Neural cell (in vitro differentiated cells): Measurements from ENCODE around the gene CLASP2. TPM values are rescaled to one million over a fixed set of nuclear protein-coding genes. Genes with fewer than 3 reads are reported as not detected.

Experiments
- H2AFZ ChIP-seq: fragments of 200-600, 300-800 bp; sonication (generic), shearing (Covaris generic); 2 replicates; pipeline ENCODE4 v1.6.0; 2014; ENCODE audit warnings: low read depth, mild to moderate bottlenecking, antibody characterized with exemption, low read length, moderate library complexity
- H3F3A ChIP-seq: fragments of 200-600 bp; shearing (Covaris generic); 2 replicates; pipeline ENCODE4 v1.6.1; 2016; ENCODE audit warnings: mild to moderate bottlenecking, moderate library complexity, mixed read lengths, antibody characterized with exemption, low read length; ENCODE audit not compliant: insufficient read depth, poor library complexity, severe bottlenecking
- H3K27ac ChIP-seq: fragments of 200-600, 300-800 bp; sonication (generic), shearing (Covaris generic); 2 replicates; pipeline ENCODE4 v1.5.1; 2014; ENCODE audit warnings: mild to moderate bottlenecking, low read length, moderate library complexity
- H3K27me3 ChIP-seq: fragments of 300-800, 200-600 bp; sonication (generic), shearing (Covaris generic); 2 replicates; pipeline ENCODE4 v1.6.0; 2014; ENCODE audit warnings: mild to moderate bottlenecking, low read depth, low read length, moderate library complexity; ENCODE audit not compliant: insufficient read depth
- H3K36me3 ChIP-seq: fragments of 300-800, 200-600 bp; sonication (generic), shearing (Covaris generic); 2 replicates; pipeline ENCODE4 v1.5.1; 2014; ENCODE audit warnings: mild to moderate bottlenecking, antibody characterized with exemption, low read length, moderate library complexity; ENCODE audit not compliant: insufficient read depth
- H3K4me2 ChIP-seq: fragments of 300-800, 200-600 bp; sonication (generic), shearing (Covaris generic); 2 replicates; pipeline ENCODE4 v1.6.0; 2014; ENCODE audit warnings: mild to moderate bottlenecking, low read length
- H3K4me3 ChIP-seq: fragments of 300-800, 200-600 bp; sonication (generic), shearing (Covaris generic); 2 replicates; pipeline ENCODE4 v1.5.1; 2014; ENCODE audit warnings: mild to moderate bottlenecking, low read length, moderate library complexity
- H3K79me2 ChIP-seq: fragments of 200-600 bp; shearing (Covaris generic); replicated peaks from 2 replicates; pipeline ENCODE4 v1.6.0; 2014; ENCODE audit warnings: mild to moderate bottlenecking, low read length, moderate library complexity; ENCODE audit not compliant: insufficient read depth
- H3K9ac ChIP-seq: fragments of 300-800, 200-600 bp; sonication (generic), shearing (Covaris generic); 2 replicates; pipeline ENCODE4 v1.6.1; 2016; ENCODE audit warnings: mild to moderate bottlenecking, low read length, mixed read lengths
- H3K9me2 ChIP-seq: fragments of 200-600 bp; shearing (Covaris generic); 2 replicates; pipeline ENCODE4 v1.6.1; 2016; ENCODE audit warnings: mild to moderate bottlenecking, low read length, mixed read lengths; ENCODE audit not compliant: insufficient read depth
- H3K9me3 ChIP-seq: fragments of 200-600, 300-800 bp; sonication (generic), shearing (Covaris generic); 2 replicates; pipeline ENCODE4 v1.6.1; 2016; ENCODE audit warnings: mild to moderate bottlenecking, mixed run types, low read length, moderate library complexity, mixed read lengths
- H4K20me1 ChIP-seq: fragments of 200-600 bp; shearing (Covaris generic); 2 replicates; pipeline ENCODE4 v1.6.1; 2016; ENCODE audit warnings: mild to moderate bottlenecking, mixed run types; ENCODE audit not compliant: insufficient read depth
- EP300 ChIP-seq: fragments of 450-650 bp; conservative IDR thresholded peaks from 2 replicates; pipeline ENCODE4 v1.6.1; 2014; ENCODE audit warnings: antibody characterized with exemption, mild to moderate bottlenecking, moderate library complexity; ENCODE audit not compliant: poor library complexity, severe bottlenecking
- EZH2 ChIP-seq: fragments of 200-600, 300-800 bp; shearing (Covaris generic), sonication (generic); IDR thresholded peaks from 2 replicates; pipeline ENCODE4 v1.6.1; 2014; ENCODE audit warnings: antibody characterized with exemption, low read length, borderline replicate concordance, mild to moderate bottlenecking; ENCODE audit not compliant: insufficient read depth, poor library complexity, severe bottlenecking
- MXI1 ChIP-seq: fragments of 450-650 bp; conservative IDR thresholded peaks from 2 replicates; pipeline ENCODE4 v1.6.1; 2014; ENCODE audit warnings: antibody characterized with exemption, mild to moderate bottlenecking; ENCODE audit not compliant: poor library complexity, severe bottlenecking
- POLR2AphosphoS5 ChIP-seq: IDR thresholded peaks from 2 replicates; pipeline ENCODE4 v1.6.1; 2012
- RAD21 ChIP-seq: fragments of 450-650 bp; conservative IDR thresholded peaks from 2 replicates; pipeline ENCODE4 v1.6.1; 2014; ENCODE audit warnings: antibody characterized with exemption, mild to moderate bottlenecking, moderate library complexity
- SMC3 ChIP-seq: fragments of 450-650 bp; conservative IDR thresholded peaks from 2 replicates; pipeline ENCODE4 v1.6.1; 2014; ENCODE audit warnings: antibody characterized with exemption, mild to moderate bottlenecking, moderate library complexity; ENCODE audit not compliant: poor library complexity
- TAF1 ChIP-seq: IDR thresholded peaks from 2 replicates; pipeline ENCODE4 v1.6.1; 2012; ENCODE audit warnings: low read depth
- polyA plus RNA-seq: library from polyadenylated mRNA; depleted of rRNA; stranded (reverse); fragments of >200 nt; gene quantifications from 2 replicates; pipeline ENCODE4 v1.2.3, GENCODE V29; 2014
- TF ChIP-seq, protein P1 (sequence below): fragments of 450-650 bp; IDR thresholded peaks from 2 replicates; pipeline ENCODE4 v1.5.1; 2014; ENCODE audit warnings: antibody characterized with exemption, mild to moderate bottlenecking, moderate library complexity; ENCODE audit not compliant: poor library complexity, severe bottlenecking
- TF ChIP-seq, protein P2 (sequence below): IDR thresholded peaks from 2 replicates; pipeline ENCODE4 v1.6.1; 2012; ENCODE audit warnings: borderline replicate concordance

CLASP2 gene
- polyA plus RNA-seq, 1 donor from 2014 or later: 938 TPM

DNA sequence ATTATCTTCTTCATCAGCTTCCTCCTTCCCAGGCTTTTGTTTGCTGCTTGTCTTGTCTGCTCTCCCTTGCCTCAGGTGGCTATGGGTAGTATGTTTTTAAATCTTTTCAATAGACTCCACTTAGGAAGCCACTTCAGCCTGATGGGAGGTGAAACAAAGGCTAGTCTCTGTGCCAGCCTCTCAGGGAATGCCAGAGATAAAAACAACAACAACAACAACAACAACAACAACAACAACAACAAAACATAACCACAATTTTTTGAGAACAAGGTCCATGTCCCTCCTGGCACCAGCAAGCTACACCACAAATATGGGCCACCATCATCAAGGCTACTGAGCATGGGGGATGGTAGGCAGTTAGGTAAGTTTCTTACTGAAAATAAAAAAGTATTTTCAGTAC lies 213.0 kb downstream of the CLASP2 start:
- Histone ChIP-seq H2AFZ (no peak overlapping the region), H3F3A (no peaks in the 10 kb centered on the region), H3K27ac (no peak overlapping the region), H3K4me3 (no peak overlapping the region), H3K27me3 (no peaks in the 10 kb centered on the region), H3K9ac (no peak overlapping the region), H3K36me3 (peaks cover 25% of the 10 kb centered on the region), H3K9me2 (no peaks in the 10 kb centered on the region), H4K20me1 (no peaks in the 10 kb centered on the region), H3K79me2 (no peaks in the 10 kb centered on the region), H3K9me3 (no peaks in the 10 kb centered on the region), H3K4me2 (no peak overlapping the region)
- TF ChIP-seq TAF1 (no peak), SMC3 (no peak), EZH2 (no peak), RAD21 (no peak), POLR2AphosphoS5 (no peak), MXI1 (no peak), EP300 (no peak)
- TF ChIP-seq, protein P1, sequence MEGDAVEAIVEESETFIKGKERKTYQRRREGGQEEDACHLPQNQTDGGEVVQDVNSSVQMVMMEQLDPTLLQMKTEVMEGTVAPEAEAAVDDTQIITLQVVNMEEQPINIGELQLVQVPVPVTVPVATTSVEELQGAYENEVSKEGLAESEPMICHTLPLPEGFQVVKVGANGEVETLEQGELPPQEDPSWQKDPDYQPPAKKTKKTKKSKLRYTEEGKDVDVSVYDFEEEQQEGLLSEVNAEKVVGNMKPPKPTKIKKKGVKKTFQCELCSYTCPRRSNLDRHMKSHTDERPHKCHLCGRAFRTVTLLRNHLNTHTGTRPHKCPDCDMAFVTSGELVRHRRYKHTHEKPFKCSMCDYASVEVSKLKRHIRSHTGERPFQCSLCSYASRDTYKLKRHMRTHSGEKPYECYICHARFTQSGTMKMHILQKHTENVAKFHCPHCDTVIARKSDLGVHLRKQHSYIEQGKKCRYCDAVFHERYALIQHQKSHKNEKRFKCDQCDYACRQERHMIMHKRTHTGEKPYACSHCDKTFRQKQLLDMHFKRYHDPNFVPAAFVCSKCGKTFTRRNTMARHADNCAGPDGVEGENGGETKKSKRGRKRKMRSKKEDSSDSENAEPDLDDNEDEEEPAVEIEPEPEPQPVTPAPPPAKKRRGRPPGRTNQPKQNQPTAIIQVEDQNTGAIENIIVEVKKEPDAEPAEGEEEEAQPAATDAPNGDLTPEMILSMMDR: no peak
- TF ChIP-seq, protein P2, sequence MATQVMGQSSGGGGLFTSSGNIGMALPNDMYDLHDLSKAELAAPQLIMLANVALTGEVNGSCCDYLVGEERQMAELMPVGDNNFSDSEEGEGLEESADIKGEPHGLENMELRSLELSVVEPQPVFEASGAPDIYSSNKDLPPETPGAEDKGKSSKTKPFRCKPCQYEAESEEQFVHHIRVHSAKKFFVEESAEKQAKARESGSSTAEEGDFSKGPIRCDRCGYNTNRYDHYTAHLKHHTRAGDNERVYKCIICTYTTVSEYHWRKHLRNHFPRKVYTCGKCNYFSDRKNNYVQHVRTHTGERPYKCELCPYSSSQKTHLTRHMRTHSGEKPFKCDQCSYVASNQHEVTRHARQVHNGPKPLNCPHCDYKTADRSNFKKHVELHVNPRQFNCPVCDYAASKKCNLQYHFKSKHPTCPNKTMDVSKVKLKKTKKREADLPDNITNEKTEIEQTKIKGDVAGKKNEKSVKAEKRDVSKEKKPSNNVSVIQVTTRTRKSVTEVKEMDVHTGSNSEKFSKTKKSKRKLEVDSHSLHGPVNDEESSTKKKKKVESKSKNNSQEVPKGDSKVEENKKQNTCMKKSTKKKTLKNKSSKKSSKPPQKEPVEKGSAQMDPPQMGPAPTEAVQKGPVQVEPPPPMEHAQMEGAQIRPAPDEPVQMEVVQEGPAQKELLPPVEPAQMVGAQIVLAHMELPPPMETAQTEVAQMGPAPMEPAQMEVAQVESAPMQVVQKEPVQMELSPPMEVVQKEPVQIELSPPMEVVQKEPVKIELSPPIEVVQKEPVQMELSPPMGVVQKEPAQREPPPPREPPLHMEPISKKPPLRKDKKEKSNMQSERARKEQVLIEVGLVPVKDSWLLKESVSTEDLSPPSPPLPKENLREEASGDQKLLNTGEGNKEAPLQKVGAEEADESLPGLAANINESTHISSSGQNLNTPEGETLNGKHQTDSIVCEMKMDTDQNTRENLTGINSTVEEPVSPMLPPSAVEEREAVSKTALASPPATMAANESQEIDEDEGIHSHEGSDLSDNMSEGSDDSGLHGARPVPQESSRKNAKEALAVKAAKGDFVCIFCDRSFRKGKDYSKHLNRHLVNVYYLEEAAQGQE: no peak

GRCh38 chr3:33496449-33496848 lies 221.6 kb downstream of the CLASP2 start:
- no peak overlapping the region for H3K27ac ChIP-seq
- H3K79me2 ChIP-seq: no peaks in the 10 kb centered on the region
- H3K9me2 ChIP-seq: no peaks in the 10 kb centered on the region
- H3K9ac ChIP-seq: no peak overlapping the region
- TF ChIP-seq MXI1 (no peak), EP300 (no peak), SMC3 (no peak), RAD21 (no peak), EZH2 (no peak), POLR2AphosphoS5 (no peak)
- TF ChIP-seq, protein P2: no peak
- no peaks in the 10 kb centered on the region for H3K9me3 ChIP-seq
- no peak overlapping the region for H3K4me2 ChIP-seq
- H3K4me3 ChIP-seq: no peak overlapping the region
- no peaks in the 10 kb centered on the region for H3F3A ChIP-seq
- H4K20me1 ChIP-seq: no peaks in the 10 kb centered on the region
- H3K27me3 ChIP-seq: no peaks in the 10 kb centered on the region
- H2AFZ ChIP-seq: no peak overlapping the region
- peaks cover 6% of the 10 kb centered on the region for H3K36me3 ChIP-seq
